Islet of Langerhans (tissue), 1 donor: ENCODE measurements around the gene POLR2C.
"Not testable (repeated sequence)": the region's sequence is repeated elsewhere in the genome, so short reads cannot be mapped to it uniquely, and the experiment has no call there.

ENCODE experiments used
- FAIRE-seq: peaks from one replicate; lab custom pipeline; 2011; peaks lifted over from hg19 to GRCh38; lab: Jason Lieb, UNC

Gene POLR2C

DNA sequence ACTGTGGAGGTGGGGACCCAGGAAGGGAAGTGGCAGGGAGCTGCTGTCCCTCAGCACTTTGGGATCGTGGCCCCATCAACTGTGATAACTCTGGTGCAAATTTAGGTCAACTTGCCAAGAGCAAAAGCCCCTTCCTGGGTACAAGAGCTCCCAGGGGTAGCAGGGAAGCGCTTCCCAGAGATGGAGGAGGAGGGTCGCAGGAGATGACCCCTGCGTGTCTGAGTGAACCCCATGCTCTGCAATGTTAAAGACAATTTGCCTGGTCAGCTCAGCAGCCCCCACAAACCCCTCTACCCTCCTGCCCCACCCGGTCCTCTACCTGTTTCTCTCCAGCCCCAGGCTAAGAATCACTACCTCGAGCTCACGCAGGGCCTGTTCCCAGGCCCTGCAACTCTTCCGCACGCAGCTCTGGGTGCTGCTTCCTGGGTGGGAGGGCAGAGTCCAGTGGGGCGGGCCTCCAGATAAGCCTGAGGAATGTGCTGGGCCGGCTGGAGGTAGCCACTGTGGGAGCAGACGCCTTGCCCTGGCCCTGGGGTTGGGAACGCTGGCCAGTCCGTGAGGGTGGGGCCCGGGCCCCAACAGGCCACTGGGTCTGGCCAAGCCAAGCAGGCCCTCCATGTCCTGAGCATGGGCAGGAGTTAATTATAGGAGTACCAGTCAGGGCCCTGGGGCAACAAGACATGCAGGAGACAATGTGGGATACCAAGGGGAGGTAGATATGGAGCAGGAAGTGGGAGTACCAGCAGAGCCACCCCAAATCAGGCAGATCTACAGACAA lies 17.7 kb downstream of the POLR2C start:
- FAIRE-seq: no peak

GRCh38 chr16:57480754-57481230 lies 18.3 kb downstream of the POLR2C start:
- FAIRE-seq: no peak

- FAIRE-seq: no peak
Observed at GRCh38 chr16:57481421-57481820, 18.9 kb downstream of the POLR2C start.

DNA sequence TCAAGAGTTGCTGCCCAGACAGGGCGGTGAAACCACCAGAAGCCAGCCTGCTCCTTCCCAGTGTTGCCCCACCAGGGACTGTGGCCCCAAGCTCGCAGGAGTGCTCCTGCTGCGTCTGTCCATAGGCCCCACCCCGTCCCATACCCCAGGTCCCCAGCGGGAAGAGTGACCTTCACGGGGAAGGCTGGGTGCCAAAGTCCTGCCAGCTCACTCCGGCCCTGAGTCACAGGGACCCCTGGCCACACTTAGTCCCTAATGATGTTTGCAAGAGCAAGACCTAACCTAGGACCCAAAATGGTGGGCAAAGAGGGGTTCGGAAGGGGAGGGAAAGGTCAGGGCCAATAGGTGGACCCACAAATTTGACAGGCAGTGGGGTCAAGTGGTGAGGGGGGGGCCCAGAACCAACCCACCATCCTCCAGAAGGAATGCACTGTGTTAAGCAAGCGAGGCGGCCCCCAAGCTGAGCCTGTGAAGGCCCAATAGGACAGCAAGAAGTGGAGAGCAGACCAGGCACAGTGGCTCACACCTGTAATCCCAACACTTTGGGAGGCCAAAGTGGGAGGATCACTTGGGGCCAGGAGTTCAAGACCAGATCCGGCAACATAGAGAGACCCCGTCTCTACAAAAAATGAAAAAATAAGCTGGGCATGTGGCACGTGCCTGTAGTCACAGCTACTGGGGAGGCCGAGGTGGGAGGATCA lies 20.5 kb downstream of the POLR2C start:
- no peak for FAIRE-seq

GRCh38 chr16:57483725-57484514 lies 21.4 kb downstream of the POLR2C start:
- FAIRE-seq: no peak

GRCh38 chr16:57484515-57485005 lies 22.1 kb downstream of the POLR2C start:
- FAIRE-seq: no peak

GRCh38 chr16:57485091-57485915 lies 22.8 kb downstream of the POLR2C start:
- no peak for FAIRE-seq

GRCh38 chr16:57485916-57486857 lies 23.7 kb downstream of the POLR2C start, which contains the start of gene DOK4:
Gene DOK4, minus strand, starts transcription at chr16:57486493. Its CDS starts 6,986 bp downstream, at chr16:57479507.
- no peak for FAIRE-seq

GRCh38 chr16:57486858-57487834 lies 24.7 kb downstream of the POLR2C start:
- FAIRE-seq: no peak

DNA sequence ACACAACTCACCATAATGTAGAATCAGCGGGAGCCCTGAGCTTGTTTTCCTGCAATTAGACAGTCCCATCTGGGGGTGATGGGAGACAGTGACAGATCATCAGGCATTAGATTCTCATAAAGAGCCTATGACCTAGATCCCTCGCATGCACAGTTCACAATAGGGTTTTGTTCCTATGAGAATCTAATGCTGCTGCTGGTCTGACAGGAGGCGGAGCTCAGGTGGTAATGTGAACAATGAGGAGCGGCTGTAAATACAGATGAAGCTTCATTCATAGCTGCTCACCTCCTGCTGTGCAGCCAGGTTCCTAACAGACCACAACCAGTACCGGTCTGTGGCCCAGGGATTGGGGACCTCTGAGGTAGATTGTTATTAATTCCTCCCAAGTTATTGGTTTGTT lies 26.8 kb downstream of the POLR2C start:
- no peak for FAIRE-seq

- no peak for FAIRE-seq
Observed at GRCh38 chr16:57493767-57494166, 31.3 kb downstream of the POLR2C start.

DNA sequence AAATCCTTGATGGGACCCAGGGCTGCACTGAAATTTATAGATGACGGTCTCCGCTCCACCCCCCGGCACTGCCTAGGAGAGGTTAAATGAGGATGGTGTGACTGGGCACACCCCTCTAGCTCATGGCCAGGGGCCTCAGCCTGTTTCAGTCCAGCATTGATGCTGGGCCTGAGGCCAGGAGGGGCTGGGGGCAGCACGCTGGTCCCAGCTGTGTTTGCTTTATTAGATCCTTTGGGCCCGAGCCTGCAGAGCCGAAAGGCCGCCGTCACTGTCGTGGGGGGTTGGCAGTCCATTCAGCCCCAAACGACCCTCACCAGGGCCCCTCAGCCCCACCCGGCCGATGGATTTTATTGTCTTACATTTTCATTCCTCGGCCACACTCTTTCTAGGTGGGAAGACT lies 34.6 kb downstream of the POLR2C start:
- FAIRE-seq: no peak

DNA sequence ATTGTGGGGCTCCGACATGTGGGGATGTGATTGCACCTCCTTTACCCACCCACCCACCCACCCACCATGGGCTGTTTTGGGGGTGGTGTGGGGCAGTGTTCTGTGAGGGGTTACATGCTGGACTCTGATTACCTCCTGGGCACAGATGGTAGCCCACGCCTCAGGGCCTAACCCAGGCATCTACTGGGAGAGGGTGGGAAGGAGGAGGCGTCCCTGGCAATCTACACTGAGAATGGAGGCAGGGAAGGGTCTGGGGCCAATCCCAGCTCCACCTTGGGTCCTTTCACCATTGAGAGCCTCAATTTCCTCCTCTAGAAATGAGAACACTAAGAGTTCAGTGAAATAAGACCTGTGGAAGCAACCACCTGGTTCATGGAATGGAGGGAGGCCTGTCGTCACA lies 35.6 kb downstream of the POLR2C start:
- FAIRE-seq: no peak

GRCh38 chr16:57499941-57500340 lies 37.5 kb downstream of the POLR2C start:
- FAIRE-seq: not testable (repeated sequence)

GRCh38 chr16:57500578-57501111 lies 38.2 kb downstream of the POLR2C start:
- no peak for FAIRE-seq

DNA sequence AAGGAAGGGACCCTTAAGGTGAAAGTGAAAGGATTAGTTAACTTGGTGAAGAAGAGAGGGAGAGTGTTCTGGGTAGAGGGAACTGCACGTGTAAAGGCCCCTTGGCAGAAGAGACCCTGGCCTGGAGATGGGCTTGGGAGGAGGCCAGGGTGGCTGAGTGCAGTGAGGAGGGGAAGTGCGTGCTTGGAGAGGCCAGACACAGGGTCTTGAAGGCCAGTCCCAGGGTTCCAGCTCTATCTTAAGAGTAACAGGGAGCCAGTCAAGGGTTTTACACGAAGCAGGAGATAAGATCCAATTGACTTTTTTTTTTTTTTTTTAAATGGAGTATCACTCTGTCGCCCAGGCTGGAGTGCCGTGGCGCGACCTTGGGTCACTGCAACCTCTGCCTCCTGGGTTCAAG lies 39.0 kb downstream of the POLR2C start:
- no peak for FAIRE-seq

- no peak for FAIRE-seq
Observed at GRCh38 chr16:57502048-57502775, 39.7 kb downstream of the POLR2C start.

DNA sequence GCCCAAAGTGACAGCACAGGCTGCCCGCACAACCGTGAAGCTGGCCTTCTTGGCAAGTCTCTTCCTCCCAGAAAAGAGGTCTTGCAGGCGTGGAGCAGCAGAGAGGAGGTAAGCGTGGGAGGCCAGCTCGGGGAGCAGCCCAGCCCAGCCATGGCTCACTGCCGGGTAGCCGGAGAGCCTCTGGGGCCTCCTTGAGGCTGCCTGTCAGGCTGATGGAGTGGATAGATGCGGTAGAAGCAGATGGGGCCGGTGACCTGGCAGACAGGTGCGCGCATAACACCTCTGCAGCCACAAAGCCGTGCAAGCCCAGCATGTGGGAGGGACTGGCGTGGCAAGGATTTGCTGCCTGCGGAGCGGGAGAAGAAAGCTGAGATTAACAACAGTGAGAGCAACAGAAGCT lies 40.9 kb downstream of the POLR2C start:
- no peak for FAIRE-seq
